ENCODE data around the gene TOGARAM1.
A peak's percentile ranks its signal among the peaks of the same experiment; 100 is the strongest.

TOGARAM1 gene

GRCh38 chr14:44960146-44960545 is 1.8 kb upstream of the TOGARAM1 start:
- H3K36me3 ChIP-seq: no peaks in the 10 kb centered on the region
- H3K27ac ChIP-seq: no peak overlapping the region
- peaks cover 20% of the 10 kb centered on the region for H3K9me3 ChIP-seq (ENCODE audit: severe bottlenecking)
- no peaks in the 10 kb centered on the region for H3K27me3 ChIP-seq (ENCODE audit: insufficient read depth, low read depth, severe bottlenecking)
- peak overlapping the region; percentile 68 for H3K4me3 ChIP-seq (ENCODE audit: low read depth, low read length)
- no peak for TF ChIP-seq CTCF (IDR thresholded peaks at IDR 0.05; ENCODE audit: low read depth, low read length)
- no peak for DNase-seq

GRCh38 chr14:44960646-44961045 is 1.3 kb upstream of the TOGARAM1 start:
- peaks cover 20% of the 10 kb centered on the region for H3K9me3 ChIP-seq (ENCODE audit: severe bottlenecking)
- no peaks in the 10 kb centered on the region for H3K27me3 ChIP-seq (ENCODE audit: insufficient read depth, low read depth, severe bottlenecking)
- no peaks in the 10 kb centered on the region for H3K36me3 ChIP-seq
- H3K27ac ChIP-seq: peak overlapping the region; percentile 78
- peak overlapping the region; percentile 68 for H3K4me3 ChIP-seq (ENCODE audit: low read depth, low read length)
- no peak for DNase-seq
- TF ChIP-seq CTCF (IDR thresholded peaks at IDR 0.05; ENCODE audit: low read depth, low read length): no peak

GRCh38 chr14:44961151-44961553 is 838 bp upstream of the TOGARAM1 start:
- Histone ChIP-seq H3K4me3 (ENCODE audit: low read depth, low read length) (peak overlapping the region; percentile 68), H3K27me3 (ENCODE audit: insufficient read depth, low read depth, severe bottlenecking) (no peaks in the 10 kb centered on the region)
- TF ChIP-seq CTCF (IDR thresholded peaks at IDR 0.05; ENCODE audit: low read depth, low read length): no peak

GRCh38 chr14:44962334-44963043 is 499 bp downstream of the TOGARAM1 start:
- no peaks in the 10 kb centered on the region; the same call in 1 of the 2 replicates for H3K36me3 ChIP-seq
- no peak for TF ChIP-seq CTCF (IDR thresholded peaks at IDR 0.05; ENCODE audit: low read depth, low read length)
- H3K27me3 ChIP-seq (ENCODE audit: insufficient read depth, low read depth, severe bottlenecking): no peaks in the 10 kb centered on the region
- DNase-seq: peak; percentile 8
- peak overlapping the region; percentile 68 for H3K4me3 ChIP-seq (ENCODE audit: low read depth, low read length)
- H3K9me3 ChIP-seq (ENCODE audit: severe bottlenecking): peaks cover 20% of the 10 kb centered on the region
- peak overlapping the region; percentile 83 for H3K27ac ChIP-seq

More at GRCh38 chr14:44961151-44961553, 838 bp upstream of the TOGARAM1 start:
- peaks cover 20% of the 10 kb centered on the region for H3K9me3 ChIP-seq (ENCODE audit: severe bottlenecking)
- no peaks in the 10 kb centered on the region; the same call in 1 of the 2 replicates for H3K36me3 ChIP-seq
- H3K27ac ChIP-seq: peak overlapping the region; percentile 78
- peak; percentile 57 for DNase-seq

- Histone ChIP-seq H3K27ac (no peak overlapping the region), H3K36me3 (no peaks in the 10 kb centered on the region; the same call in 1 of the 2 replicates), H3K27me3 (ENCODE audit: insufficient read depth, low read depth, severe bottlenecking) (no peaks in the 10 kb centered on the region), H3K4me3 (ENCODE audit: low read depth, low read length) (no peak overlapping the region), H3K9me3 (ENCODE audit: severe bottlenecking) (peaks cover 20% of the 10 kb centered on the region)
- TF ChIP-seq CTCF (IDR thresholded peaks at IDR 0.05; ENCODE audit: low read depth, low read length): no peak
- DNase-seq: no peak
Measured at GRCh38 chr14:44963044-44963528, 1.1 kb downstream of the TOGARAM1 start.
